ENCODE data around the gene PLXDC1.
"Not testable (repeated sequence)": the region's sequence is repeated elsewhere in the genome, so short reads cannot be mapped to it uniquely, and the experiment has no call there.

The PLXDC1 gene

DNA sequence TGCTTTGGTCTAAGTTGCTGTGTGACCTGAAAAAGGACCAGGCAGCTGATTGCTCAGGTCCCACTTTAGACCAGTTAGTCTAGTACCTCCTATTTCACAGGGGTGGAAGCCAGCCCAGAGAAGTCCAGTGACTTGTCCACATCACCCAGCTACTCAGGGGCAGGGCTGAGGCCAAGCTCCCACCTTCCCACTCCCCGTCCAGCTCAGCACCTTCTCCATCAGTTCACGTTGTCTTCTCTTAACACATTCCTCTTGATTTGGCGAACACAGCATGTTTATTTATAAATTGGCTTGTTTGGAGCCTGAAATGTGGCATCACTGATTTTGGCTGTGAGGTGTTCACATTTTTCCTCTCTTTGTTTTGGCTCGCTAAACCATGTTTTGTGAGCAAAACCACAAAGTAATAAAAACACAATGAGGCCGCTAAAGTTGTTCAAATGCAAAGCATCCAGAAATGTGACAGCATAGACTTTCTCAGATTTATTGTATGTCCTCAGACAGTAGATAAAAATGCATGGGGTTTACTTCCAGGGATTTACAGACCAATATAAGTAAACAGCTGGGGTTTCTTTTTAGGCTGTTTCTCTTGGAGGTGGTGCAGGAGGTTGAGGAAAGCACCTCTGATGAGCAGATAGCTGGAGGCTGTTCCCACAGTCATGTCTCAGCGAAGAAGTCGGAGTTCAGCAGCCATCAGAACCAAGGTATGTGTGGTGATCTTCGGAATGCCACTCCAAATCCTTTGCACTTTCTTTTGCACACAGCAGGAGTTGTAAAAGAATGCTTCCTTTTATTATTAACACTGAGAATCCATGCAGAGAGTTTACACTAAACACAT is 88.4 kb downstream of the PLXDC1 start:
- DNase-seq (ENCODE audit: low read depth): no peak

DNA sequence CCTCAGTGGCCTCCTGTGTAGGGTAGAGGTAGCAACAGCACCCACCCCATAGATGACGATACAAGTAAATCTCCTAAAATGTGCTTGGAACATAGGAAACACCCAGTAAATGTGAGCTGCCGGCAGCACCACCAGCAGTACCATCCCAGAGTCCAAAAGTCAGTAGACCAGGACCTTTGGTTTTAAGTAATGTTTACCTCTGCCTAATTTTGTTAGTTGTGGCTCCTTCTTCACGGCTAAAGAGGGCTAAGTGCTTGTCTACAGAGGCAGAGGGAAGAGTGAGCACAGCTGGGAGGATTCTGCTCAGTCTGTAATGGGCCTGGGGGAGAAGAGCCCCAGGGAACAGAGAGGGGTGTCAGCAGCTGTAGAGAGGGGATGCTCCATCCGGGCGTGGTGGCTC is 92.9 kb downstream of the PLXDC1 start:
- DNase-seq (ENCODE audit: low read depth): no peak

DNA sequence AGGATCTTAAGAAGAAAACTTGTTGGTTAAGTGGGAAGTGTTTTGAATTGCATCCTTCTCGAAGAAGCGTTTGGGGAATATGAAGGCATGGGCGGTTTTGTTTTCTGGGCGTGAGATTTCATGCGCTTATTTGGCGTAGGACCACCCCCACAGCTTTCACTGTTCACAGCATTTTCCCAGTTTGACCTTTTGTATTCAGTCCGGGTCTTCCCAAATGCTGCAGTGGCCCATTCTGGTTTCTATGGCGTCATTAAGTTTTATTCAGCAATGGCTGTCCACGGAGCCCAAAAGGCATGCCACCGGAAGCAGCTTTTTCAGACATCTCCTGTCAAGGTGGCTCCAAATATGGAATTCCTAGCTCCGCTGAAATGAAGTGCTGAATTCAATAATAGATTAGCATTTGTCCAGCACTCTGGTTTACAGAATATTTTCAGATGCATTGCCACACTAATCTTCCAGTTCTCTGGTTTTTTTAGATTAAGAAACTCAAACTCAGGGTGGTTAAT is 93.7 kb downstream of the PLXDC1 start:
- no peak for DNase-seq (ENCODE audit: low read depth)

DNA sequence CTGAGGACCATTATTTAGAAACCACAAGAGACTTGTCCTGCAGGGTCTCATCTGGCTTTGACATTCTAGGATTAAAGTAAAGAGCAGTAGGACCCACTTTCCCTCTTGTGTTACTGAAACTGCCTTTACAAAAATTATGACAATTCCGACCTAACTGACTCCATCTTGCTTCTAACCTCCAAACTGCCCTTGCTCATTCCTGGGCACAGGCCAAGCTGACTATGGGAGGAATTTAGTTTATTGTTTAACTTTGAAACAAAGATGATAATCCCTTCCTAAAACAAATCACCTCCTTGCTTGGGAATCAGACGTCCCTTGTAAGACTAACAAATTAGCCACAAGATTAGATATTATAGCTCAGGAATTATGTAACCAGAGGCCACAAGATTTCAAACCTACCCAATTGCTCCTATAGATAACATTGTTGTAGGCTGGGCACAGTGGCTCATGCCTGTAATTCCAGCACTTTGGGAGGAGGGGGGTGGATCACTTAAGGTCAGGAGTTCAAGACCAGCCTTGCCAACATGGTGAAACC is 97.3 kb downstream of the PLXDC1 start:
- DNase-seq (ENCODE audit: low read depth): no peak

DNA sequence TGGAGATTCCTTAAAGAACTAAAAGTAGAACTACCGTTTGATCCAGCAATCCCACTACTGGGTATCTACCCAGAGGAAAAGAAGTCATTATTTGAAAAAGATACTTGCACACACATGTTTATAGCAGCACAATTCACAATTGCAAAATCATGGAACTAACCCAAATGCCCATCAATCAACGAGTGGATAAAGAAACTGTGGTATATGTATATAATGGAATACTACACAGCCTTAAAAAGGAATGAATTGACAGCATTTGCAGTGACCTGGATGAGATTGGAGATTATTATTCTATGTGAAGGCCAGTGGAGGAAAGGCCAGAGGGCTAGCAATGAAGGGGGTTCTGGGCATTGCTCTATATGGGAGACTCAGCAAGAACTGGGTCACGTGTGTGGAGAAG is 99.0 kb downstream of the PLXDC1 start:
- not testable (repeated sequence) for DNase-seq (ENCODE audit: low read depth)

DNA sequence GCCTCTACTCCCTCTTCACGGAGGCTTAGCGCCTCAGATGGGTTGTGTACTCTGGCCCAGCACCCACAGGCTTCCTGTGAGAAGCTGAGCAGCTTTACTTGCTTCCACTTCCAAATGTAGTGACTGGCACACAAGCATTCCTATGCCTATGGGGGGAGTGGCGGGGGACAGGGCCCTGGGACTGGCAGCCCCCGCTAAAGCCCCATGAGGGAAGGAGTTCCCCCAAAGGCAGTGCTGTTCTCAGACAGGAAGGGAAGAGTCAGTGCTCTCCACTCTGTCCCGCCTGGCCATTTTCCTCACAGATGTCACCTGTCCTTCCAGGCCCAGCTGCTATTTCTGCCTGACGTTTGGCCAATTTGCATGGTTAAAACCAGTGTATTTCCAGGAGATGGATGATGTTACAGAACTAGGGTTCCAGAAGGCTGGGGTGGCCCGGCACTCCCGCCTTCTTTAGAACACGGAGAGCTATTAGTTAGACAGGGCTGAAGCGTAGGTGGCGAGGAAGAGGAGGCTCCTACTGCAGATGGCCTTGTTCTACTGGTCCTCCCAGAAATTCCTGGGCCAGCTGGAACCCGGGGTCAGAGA is 100.3 kb downstream of the PLXDC1 start:
- no peak for DNase-seq (ENCODE audit: low read depth)

DNA sequence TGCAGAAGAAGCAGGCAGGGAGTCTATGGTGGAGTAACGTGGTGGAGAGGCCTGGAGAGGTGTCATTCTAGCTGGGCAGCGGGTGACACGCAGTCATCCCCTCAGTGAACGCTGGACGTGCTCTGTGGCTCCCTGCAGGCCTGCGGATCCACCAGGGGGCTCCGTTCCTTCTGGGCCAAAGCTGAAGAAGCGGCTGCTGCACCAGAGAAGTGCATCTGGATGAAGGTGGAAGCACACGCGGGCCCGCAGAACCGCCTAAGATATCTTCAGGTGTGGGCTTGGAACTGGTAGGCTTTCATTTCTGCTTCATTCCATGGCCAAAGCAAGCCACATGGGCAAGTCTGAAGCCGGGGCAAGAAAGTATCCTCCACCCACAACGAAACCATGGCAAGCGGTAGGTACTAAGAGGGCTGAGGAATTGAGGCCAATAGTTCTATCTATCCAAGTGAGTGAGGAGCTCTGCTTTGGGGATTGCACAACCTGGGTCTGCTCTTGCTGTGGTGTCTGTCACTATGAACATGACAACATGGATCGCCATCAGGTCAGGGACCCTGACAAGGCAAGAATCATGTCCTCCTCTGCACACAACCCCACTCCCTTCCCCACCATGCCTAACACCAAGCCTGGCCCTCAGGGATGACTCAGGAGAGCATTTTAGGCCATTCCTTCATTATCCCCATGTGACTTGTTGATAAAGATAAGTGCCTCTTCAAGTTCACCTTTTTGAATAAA is 105.3 kb downstream of the PLXDC1 start:
- no peak for DNase-seq (ENCODE audit: low read depth)

DNA sequence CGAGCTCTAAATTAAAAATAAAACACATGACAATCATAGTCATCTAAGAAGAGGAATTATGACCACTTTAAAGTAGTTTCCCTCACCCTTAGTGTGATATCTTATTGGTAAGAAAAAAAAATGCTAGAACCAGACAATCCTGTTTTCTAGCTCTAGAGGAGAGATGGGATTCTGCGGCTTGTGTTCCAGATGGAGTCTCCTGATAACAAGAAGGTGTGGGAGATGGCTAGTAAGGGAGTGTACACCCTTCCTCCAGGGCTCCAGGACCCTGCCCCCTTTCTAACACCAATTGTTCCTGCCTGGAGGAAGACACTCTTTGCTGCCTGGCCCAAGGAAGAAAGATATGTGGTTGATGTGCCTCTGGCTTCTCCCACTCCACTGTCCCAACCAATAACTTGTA is 115.4 kb downstream of the PLXDC1 start:
- DNase-seq (ENCODE audit: low read depth): no peak

DNA sequence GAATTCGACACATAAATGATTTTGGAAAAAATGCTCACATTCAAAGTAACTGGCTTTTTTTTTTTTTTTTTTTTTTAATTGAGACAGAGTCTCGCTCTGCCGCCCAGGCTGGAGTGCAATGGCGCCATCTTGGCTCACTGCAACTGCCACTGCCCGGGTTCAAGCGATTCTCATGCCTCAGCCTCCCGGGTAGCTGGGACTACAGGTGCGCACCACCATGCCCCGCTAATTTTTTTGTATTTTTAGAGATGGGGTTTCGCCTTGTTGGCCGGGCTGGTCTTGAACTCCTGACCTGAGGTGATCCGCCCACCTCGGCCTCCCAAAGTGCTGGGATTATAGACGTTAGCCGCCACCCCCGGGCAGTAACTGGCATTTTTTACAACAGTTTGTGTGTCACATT is 115.9 kb downstream of the PLXDC1 start:
- DNase-seq (ENCODE audit: low read depth): not testable (repeated sequence)

DNA sequence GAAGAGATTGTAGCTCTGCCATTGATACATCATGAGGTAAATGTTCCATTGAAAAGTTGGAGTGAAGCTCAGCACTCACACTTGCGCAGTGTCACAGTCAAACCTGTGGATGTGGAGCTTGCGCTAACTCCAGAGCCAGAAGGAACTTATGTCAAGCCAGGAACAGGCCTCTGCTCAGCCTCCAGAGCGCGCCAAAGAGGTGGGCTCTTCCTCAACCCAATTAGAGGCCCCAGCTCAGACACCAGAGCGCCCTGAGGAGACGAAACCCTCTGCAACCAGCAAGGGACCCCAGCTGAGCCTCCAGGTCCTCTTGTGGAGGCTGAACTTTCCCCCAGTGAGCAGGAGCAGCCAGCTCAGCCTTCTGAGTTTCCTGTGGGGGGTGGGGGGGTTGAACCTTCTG is 122.7 kb downstream of the PLXDC1 start:
- DNase-seq (ENCODE audit: low read depth): no peak

DNA sequence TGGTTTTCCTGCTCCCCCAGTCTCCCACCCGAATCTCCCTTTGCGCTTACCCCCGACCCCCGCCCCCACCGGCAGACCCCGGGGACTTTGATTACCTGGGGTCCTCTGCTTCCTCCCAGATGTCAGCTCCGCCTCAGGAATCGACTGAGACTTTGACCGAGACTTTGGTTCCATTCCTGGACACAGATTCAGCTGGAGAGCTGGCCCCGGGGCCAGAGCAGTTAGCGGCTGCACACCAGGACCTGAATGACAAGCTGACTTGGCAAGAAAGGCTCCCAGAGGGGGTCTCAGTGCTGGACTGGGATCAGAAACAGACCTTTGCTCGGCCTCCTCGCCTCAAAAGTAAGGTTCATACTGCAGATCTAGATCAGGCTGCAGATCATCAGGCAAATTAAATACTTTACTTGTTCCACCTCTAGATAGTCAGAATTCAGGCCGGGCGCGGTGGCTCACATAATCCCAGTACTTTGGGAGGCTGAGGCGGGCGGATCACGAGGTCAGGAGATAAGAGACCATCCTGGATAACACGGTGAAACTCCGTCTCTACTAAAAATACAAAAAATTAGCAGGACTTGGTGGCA is 123.9 kb downstream of the PLXDC1 start:
- no peak for DNase-seq (ENCODE audit: low read depth)

DNA sequence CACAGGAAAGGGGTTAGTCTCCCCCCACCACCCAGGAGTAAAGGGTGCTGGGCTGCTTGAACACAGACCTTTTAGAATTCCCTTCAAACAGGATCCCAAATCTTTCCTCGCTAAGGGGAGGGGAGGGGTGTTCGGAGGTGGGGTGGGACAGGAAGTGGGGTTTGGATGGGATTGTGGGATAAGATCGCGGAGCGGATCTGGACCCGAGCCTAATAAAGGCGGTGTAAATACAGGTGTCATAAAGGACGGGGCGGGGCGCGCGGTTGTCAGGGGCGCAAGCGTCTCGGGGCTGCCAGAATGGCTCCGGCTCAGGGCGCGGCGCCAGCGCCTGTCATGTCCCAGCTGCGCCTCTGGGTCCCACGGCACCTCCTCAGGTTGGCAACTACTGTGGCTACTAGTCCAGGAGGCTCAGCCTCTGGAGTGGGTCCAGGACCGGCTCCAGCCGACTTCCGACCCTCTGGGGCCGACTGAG is 124.4 kb downstream of the PLXDC1 start:
- DNase-seq (ENCODE audit: low read depth): no peak

DNA sequence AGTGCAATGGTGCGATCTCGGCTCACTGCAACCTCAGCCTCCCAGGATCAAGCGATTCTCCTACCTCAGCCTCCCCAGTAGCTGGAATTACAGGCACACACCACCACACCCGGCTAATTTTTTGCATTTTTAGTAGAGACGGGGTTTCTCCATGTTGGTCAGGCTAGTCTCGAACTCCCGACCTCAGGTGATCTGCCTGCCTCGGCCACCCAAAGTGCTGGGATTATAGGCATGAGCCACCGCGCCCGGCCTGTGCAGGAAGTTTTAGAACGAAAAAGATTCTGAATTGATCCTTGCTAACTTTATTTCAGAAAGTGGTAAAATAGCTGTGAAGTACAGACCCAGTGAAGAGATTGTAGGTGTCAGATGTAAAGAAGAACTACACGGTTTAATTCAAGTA is 125.1 kb downstream of the PLXDC1 start:
- not testable (repeated sequence) for DNase-seq (ENCODE audit: low read depth)

DNA sequence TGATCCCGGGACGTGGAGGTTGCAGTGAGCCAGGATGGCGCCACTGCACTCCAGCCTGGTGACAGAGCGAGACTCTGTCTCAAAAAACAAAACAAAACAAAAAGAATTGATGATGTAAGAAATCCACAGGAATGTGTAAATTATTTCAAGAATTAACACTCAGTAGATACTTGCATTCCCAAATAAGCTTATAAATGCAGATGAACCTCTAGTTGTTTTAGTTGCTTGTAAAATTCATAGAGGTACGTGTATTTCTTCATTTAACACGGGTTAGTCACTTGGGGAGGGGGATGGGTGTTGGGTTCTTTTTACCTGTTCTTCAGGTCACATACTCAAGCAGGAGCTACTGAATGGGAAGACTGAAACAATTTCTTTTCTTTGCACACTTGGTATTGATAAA is 128.5 kb downstream of the PLXDC1 start:
- DNase-seq (ENCODE audit: low read depth): no peak

DNA sequence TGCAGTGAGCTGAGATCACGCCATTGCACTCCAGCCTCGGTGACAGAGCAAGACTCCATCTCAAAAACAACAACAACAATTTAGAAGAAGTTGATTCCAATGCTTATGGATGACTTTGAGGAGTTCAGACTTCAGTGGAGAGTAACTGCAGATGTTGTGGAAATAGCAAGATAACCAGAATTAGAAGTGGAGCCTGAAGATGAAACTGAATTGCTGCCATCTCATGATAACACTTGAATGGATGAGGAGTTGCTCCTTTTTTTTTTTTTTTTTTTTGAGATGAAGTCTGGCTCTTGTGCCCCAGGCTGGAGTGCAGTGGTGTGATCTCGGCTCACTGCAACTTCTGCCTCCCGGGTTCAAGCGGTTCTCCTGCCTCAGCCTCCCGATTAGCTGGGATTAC is 131.4 kb downstream of the PLXDC1 start:
- not testable (repeated sequence) for DNase-seq (ENCODE audit: low read depth)

DNA sequence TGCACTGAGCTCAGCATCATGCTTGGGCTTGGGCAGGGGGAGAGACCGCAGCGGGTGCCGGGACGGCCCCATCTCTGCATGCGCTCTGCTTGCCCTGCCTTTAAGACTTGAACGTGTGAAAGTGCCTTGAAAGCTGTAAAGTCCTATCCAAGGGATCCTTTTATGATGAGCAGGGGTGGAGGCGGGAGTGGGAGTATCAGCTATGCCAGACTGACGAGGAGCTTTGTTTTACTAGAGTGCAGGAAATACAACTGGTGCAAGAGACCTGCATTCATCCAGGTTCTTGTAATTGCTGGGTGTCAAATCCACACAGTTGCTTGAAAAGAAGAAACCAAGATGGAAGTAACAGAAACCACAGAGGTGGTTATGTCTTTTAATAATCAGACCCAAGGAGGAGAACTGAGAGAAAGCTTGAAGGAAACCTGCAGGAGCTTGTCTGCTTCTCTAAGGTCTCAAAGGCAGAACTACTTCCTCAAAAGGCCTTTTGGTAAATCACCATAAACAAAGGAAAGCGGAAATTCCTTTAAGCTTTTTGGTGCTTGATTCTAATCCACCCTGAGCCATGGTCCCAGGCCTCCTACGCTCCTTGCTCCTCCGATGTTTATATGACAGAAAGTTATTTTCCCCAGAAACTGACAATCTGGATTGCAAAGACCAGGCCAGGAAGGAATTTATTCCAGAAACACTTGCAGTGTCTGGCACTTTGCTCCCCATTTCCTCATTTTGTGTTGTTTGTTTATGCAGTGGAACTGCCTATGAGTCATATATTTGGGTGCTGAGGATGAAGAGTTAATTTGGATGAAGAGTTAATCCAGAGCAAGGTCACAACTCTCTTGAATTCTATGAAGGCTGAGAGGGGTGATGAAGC is 132.9 kb downstream of the PLXDC1 start:
- DNase-seq (ENCODE audit: low read depth): no peak

DNA sequence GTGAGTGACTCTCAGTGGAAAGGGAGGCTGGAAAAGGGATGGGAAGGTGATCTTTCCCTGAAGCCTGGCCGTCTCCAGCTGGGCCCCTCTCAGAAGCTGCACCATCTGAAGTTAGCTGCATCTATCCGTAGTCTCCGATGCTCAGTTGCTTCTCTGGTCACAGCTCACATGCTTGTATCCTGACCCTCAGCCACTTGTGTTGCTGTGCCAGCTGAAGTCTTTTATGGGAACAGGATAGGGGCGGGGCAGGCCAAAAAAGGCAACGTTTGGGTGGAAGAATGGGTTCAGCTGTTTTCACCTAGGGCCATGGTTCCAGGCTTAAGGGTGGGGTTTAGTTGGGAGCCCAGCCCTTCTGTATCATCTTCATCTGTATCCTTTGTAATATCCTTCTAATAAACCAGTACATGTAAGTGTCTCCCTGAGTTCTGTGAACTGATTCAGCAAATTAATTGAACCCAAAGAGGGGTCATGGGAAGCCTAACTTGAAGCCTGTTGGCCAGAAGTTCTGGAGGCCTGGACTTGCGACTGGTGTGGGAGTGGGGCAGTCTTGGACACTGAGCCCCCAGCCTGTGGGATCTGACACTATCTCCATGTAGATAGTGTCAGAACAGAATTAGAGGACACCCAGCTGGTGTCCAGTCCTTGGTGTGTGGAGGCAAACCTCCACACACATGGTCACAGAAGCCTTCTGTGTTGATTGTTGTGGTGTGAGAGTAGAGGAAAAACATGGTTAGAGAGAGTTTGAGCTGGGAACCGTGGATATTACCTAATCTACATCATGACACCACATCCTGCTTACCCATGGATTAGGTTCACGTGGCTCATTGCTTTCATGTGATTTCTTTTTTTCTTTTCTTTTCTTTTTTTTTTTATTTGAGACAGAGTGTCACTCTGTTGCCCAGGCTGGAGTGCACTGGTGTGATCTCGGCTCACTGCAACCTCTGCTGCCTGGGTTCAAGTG is 135.0 kb downstream of the PLXDC1 start:
- no peak for DNase-seq (ENCODE audit: low read depth)

DNA sequence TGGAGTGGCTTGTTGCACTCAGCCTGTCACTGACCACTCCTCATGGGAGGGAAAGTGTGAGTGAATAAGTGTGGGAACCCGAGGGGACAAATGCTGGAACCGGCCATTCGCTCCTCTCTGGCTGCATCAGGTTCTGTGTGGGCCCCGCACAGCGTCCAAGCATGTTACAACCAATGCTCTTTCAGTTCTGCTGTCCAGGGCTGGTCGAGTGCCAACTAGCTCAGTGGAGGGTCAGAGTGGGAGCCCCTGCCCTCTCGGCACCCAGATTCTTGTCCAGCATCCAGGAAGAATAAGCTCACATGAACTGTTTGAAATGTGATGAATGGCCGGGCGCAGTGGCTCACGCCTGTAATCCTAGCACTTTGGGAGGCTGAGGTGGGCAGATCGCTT is 135.9 kb downstream of the PLXDC1 start:
- no peak for DNase-seq (ENCODE audit: low read depth)

DNA sequence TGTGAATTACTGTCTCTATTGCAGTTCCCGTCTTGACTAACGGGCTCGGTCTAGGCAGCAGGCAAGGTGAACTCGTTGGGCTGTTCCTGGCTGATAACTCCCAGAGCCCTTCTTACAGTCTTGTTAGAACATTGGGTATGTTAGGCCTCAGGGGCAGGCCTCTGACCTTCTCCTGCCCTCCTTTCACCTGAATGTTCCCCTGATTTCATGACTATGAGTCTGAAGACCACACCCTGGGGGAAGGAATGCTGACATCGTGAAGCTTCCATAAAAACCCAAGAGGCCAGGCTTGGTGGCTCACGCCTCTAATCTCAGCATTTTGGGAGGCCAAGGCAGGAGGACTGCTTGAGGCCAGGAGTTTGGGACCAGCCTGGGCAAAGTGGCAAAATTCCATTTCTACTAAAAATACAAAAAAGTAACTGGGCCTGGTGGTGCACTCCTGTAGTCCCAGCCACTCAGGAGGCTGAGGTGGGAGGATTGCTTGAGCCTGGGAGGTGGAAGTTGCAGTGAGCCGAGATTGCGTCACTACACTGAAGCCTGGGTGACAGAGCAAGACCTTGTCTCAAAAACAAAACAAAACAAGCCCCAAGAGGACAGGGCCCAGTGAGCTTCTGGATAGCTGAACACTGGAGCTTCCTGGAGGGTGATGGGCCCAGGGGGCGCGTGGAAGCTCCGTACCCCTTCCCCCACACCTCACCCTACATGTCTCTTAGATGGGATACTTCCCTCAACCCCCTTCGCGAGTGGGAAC is 136.5 kb downstream of the PLXDC1 start:
- DNase-seq (ENCODE audit: low read depth): no peak
